K562 (cell line): ENCODE measurements around the gene HDAC1.

Experiments
- ATF3 ChIP-seq, 2 experiments: fragments of 450-650 bp in 1 of 2; sonication (generic) in 1 of 2; formaldehyde crosslinking in 1 of 2; IDR thresholded peaks in 1 of 2; conservative IDR thresholded peaks in 1 of 2; 2 replicates each; pipeline versions ENCODE4 v1.6.1 to v1.8.1; 2016 to 2023; ENCODE audit warnings: mild to moderate bottlenecking in 2 of 2, moderate library complexity in 2 of 2, inconsistent platforms in 1 of 2, missing genetic modification reagents in 1 of 2
- CEBPB ChIP-seq: fragments of 450-650 bp; IDR thresholded peaks from 2 replicates; pipeline ENCODE4 v1.6.1; 2016; ENCODE audit warnings: missing genetic modification characterization, missing compliant biosample characterization
- E2F1 ChIP-seq: sonication (generic); formaldehyde crosslinking; IDR thresholded peaks from 2 replicates; pipeline ENCODE4 v1.8.1; 2023; ENCODE audit warnings: mild to moderate bottlenecking, missing genetic modification reagents, moderate library complexity
- POLR2AphosphoS2 ChIP-seq: IDR thresholded peaks from 2 replicates; pipeline ENCODE4 v1.6.1; 2012; ENCODE audit warnings: low read length, improper control_type of control experiment
- POLR2AphosphoS5 ChIP-seq: IDR thresholded peaks from 2 replicates; pipeline ENCODE4 v1.6.1; 2011; ENCODE audit warnings: mild to moderate bottlenecking, low read depth, low read length, moderate library complexity; ENCODE audit not compliant: control insufficient read depth, insufficient read depth
- SNIP1 ChIP-seq: fragments of 450-650 bp; IDR thresholded peaks from 2 replicates; pipeline ENCODE4 v1.7.1; 2017; ENCODE audit warnings: low read depth, mild to moderate bottlenecking
- ZFX ChIP-seq: sonication (generic); formaldehyde crosslinking; IDR thresholded peaks from 2 replicates; pipeline ENCODE4 v1.8.0; 2022; ENCODE audit warnings: mild to moderate bottlenecking, missing genetic modification reagents, moderate library complexity

GRCh38 chr1:32316903-32317277 lies 25.0 kb downstream of the HDAC1 start:
- no peak for TF ChIP-seq POLR2AphosphoS2
- no peak for TF ChIP-seq POLR2AphosphoS5
- no peak for TF ChIP-seq E2F1
- TF ChIP-seq ZFX (CRISPR knock-in tag), result no peak
- no peak for TF ChIP-seq ATF3 (IDR thresholded peaks at IDR 0.05)
- TF ChIP-seq ATF3 (CRISPR knock-in tag; conservative IDR thresholded peaks at IDR 0.05), result no peak
- TF ChIP-seq SNIP1, result no peak
- TF ChIP-seq CEBPB, result no peak
